ENCODE measurements around the gene PLA2G12A. TPM values are rescaled to one million over a fixed set of nuclear protein-coding genes. Genes with fewer than 3 reads are reported as not detected.

The PLA2G12A gene
- total RNA-seq, 1 experiment from 2014 or later = 37.9 TPM

GRCh38 chr4:109701566-109702410 lies 28.1 kb downstream of the PLA2G12A start:
- intact Hi-C loops (cut with micrococcal nuclease) = loop anchor here (5.0 to 10.0 kb wide), 4 partner anchors 101 to 277 kb away; partner anchors contain the start of genes CFI and GAR1
- BruUV-seq (replicated peaks) = no TSS peak
- H3K27me3 ChIP-seq (ENCODE audit: insufficient read depth, low read length) = no peaks in the 10 kb centered on the region
- ChIA-PET RAD21 (ENCODE audit: low non-redundant PET in 1 of 2, low total read pairs in 2 of 2, uncharacterized antibody in 2 of 2, unreplicated experiment in 2 of 2) (no interaction called here), POLR2A (interaction anchor here (0.7 kb wide), 1 partner anchor 9 kb away, joined by 3 read pairs; no protein-coding TSS in a partner anchor), CTCF (interaction anchor here (1.9 kb wide), 1 partner anchor 274 kb away, joined by 4 read pairs; no protein-coding TSS in a partner anchor)
- no peaks in the 10 kb centered on the region for H3K9me3 ChIP-seq (ENCODE audit: control insufficient read depth in 1 of 2, insufficient read depth in 1 of 2, low read depth in 1 of 2, low read length in 2 of 2)
- H3K4me1 ChIP-seq (ENCODE audit: control insufficient read depth in 1 of 2, insufficient read depth in 2 of 2, low read length in 2 of 2) = peaks cover 13 to 21% of the 10 kb centered on the region in 2 experiments; a peak in 3 of 4 replicates
- no peak overlapping the region for H2AFZ ChIP-seq (ENCODE audit: low read depth, low read length, poor library complexity, severe bottlenecking)
- H3K36me3 ChIP-seq (ENCODE audit: control insufficient read depth in 1 of 2, insufficient read depth in 2 of 2, low read length in 2 of 2) = no peaks in the 10 kb centered on the region; a peak in 1 of 4 replicates
- no peaks in the 10 kb centered on the region for H4K20me1 ChIP-seq (ENCODE audit: insufficient read depth)
- TF ChIP-seq CBX3 (IDR thresholded peaks at IDR 0.05; ENCODE audit: low read depth) (no peak), POLR2AphosphoS5 (IDR thresholded peaks at IDR 0.05; ENCODE audit: low read depth, low read length) (no peak), SIN3A (IDR thresholded peaks at IDR 0.05; ENCODE audit: low read depth) (no peak), SRF (IDR thresholded peaks at IDR 0.05; ENCODE audit: low read depth) (no peak), EZH2 (IDR thresholded peaks at IDR 0.05) (no peak), ZBTB33 (IDR thresholded peaks at IDR 0.05; ENCODE audit: extremely low read depth, insufficient replicate concordance, low read length) (no peak), EGR1 (IDR thresholded peaks at IDR 0.05; ENCODE audit: low read depth) (no peak), MAX (IDR thresholded peaks at IDR 0.05) (no peak), ATF3 (IDR thresholded peaks at IDR 0.05) (no peak), TCF7L2 (IDR thresholded peaks at IDR 0.05; ENCODE audit: borderline replicate concordance, extremely low read depth, insufficient read depth, insufficient read length) (no peak), ZFX (IDR thresholded peaks at IDR 0.05) (no peak), ELF1 (IDR thresholded peaks at IDR 0.05; ENCODE audit: borderline replicate concordance, low read depth) (no peak), YY1 (IDR thresholded peaks at IDR 0.05; ENCODE audit: extremely low read depth, insufficient replicate concordance, low read depth, low read length) (no peak), JUND (IDR thresholded peaks at IDR 0.05) (no peak), EZH2phosphoT487 (IDR thresholded peaks at IDR 0.05; ENCODE audit: borderline replicate concordance) (no peak), ZNF274 (IDR thresholded peaks at IDR 0.05; ENCODE audit: low read depth, low read length) (no peak), RAD21 (IDR thresholded peaks at IDR 0.05; ENCODE audit: low read depth) (no peak), REST (IDR thresholded peaks at IDR 0.05; ENCODE audit: low read depth) (no peak), CEBPB (IDR thresholded peaks at IDR 0.05; ENCODE audit: low read depth) (no peak), POLR2A (IDR thresholded peaks at IDR 0.05; ENCODE audit: borderline replicate concordance, extremely low read depth, insufficient read depth, insufficient read length) (no peak)
- H3K79me2 ChIP-seq (ENCODE audit: insufficient read depth, low read length) = no peaks in the 10 kb centered on the region
- H3K27ac ChIP-seq (ENCODE audit: low read depth, low read length) = no peak overlapping the region
- H3K4me2 ChIP-seq (ENCODE audit: low read length) = peak overlapping the region; percentile 84
- H3K9me2 ChIP-seq (ENCODE audit: insufficient read depth) = no peaks in the 10 kb centered on the region
- ATAC-seq = no peak
- peak overlapping the region; percentile 71 to 72 for H3K4me3 ChIP-seq (replicated peaks in 1 of 2; ENCODE audit: low read depth in 1 of 2, low read length in 2 of 2)
- DNase-seq (ENCODE audit: low read depth, low spot score) = no peak
- no peak overlapping the region for H3K9ac ChIP-seq (ENCODE audit: low read length)

Measured in HCT116 (cell line).